Right renal cortex interstitium (tissue), 3 donors: ENCODE results near the gene CCDC195. TPM values are rescaled to one million over a fixed set of nuclear protein-coding genes. Genes with fewer than 3 reads are reported as not detected.

Experiments
- DNase-seq, 3 donors: peaks; one replicate each; pipeline ENCODE4 v3.0.0-alpha.2; 2013; ENCODE audit warnings: low read depth in 3 of 3, low spot score in 2 of 3
- polyA plus RNA-seq, 3 donors: library from polyadenylated mRNA; unstranded; fragments of 120-200 nt; gene quantifications; one replicate each; pipeline ENCODE4 v1.2.1, GENCODE V29; 2013; ENCODE audit not compliant: insufficient read length in 3 of 3

CCDC195 gene
- polyA plus RNA-seq, result not detected

DNA sequence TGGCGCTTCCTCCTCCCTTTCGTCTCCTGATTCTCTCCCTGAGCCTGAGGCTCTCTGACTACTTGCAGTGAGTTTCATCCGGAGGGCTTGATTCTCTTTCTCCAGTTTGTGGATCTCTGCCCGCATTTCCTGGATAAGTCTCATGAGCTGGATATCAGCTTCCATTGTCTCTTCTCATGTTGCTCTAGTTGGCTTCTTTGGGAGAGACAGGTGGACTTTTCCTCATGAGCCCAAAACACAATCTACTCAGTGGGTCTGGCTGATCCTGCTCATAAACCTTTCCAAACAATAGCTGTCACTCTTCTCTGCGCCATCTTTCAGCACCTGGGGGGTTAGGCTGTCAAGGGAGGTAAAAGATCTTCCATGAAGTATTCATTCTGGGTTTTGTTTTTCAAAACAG is at the start of gene CCDC195:
Gene CCDC195 (minus strand): TSS at position 165 of the 400 bp plus-strand sequence. CDS start 0 bp downstream, at position 165.
- no peak for DNase-seq

- no peak for DNase-seq
These were observed 48.5 kb upstream of the CCDC195 start for GRCh38 chr2:224764565-224765236.

- DNase-seq, result no peak
These were observed 41.9 kb upstream of the CCDC195 start for GRCh38 chr2:224757934-224758548.

GRCh38 chr2:224753743-224754540 is 37.8 kb upstream of the CCDC195 start:
- no peak for DNase-seq

DNA sequence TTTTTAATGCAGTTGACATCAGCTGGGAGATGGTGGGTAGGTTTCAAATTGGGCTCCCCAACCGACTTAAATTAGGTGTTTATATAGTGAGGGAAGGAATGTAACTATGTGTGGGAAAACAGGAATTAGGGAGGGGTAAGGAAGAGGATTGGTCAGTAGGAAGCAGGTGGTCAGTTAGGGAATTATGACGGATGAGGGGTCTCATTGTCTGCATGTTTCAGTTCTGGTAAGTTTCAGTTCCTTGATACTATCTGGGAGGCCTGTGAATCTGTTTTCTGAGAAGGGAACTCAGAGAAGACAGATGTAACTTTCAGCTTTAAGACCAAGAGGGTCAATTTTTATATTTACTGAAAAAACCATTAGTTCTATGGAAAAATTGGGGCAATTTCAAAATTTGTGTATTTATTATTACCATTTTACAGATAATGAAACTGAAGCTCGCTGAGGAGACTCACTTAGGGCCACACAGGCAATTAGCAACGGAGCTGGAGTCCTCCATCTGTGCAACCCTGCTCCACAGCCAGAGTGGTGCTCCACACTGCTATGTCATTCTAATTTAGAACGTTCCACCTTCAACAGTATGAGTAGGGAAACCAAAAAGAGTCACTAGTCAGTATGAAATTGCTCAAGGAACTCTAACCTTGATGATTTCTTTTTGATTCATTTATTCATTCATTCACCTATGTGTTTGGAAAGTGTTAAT is 36.0 kb upstream of the CCDC195 start:
- DNase-seq, result no peak

- DNase-seq, result no peak
These were observed 33.0 kb upstream of the CCDC195 start for GRCh38 chr2:224749136-224749535.

- DNase-seq, result no peak
These were observed 31.6 kb upstream of the CCDC195 start for GRCh38 chr2:224747765-224748164.

DNA sequence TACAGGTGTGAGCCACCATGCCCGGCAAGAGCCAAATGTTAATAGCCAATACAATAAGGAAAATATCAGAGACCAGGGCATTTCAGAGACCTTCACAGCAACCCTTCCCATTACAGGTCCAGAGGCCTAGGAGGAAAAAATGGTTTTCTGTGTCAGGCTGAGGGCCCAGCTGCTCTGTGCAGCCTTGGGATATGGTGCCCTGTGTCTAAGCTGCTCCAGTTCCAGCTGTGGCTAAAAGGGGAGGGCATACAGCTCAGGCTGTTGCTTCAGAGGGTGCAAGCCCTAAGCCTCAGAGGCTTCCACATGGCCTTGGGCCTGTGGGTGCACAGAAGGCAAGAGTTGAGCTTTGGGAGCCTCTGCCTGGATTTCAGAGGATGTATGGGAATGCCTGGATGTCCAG is 20.1 kb upstream of the CCDC195 start:
- no peak for DNase-seq

- DNase-seq, result no peak
These were observed 18.8 kb upstream of the CCDC195 start for GRCh38 chr2:224734949-224735348.

DNA sequence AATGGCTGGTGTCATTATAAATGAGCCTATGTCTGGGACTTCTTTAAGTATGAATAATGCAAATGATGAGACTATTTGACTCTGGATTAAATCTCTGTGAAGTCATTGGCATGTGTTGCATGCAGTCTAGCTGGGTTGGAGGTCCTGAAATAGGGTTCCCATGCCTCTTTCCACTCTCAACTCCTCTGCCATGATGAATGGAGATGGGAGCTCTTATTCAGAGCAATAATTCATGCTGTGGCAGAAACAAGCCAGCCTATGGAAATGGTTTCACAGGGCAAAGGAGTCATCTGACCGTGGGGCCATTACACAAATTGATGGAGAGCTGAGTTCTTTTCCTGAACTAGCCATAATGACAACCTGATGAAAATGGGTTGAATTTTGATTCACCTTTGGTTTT is 15.5 kb upstream of the CCDC195 start:
- DNase-seq, result no peak

DNA sequence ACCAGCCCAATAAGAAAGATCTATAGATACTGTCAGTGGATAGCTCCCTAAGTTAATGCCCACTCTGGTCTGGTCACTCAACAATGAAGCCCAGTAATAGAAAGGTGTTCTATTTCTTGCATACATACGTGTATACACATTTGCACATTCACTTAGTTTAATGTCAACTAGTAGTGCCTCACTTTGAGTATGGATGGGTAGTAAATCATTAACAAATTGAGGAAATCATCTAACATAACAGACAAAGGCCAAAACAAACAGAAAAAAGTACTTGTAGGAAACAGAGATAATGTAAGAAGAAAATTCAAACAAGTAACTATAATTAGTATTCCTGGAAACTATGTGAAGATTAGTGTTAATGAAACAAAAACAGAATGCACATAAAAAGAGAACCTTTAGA is 13.3 kb upstream of the CCDC195 start:
- no peak for DNase-seq

DNA sequence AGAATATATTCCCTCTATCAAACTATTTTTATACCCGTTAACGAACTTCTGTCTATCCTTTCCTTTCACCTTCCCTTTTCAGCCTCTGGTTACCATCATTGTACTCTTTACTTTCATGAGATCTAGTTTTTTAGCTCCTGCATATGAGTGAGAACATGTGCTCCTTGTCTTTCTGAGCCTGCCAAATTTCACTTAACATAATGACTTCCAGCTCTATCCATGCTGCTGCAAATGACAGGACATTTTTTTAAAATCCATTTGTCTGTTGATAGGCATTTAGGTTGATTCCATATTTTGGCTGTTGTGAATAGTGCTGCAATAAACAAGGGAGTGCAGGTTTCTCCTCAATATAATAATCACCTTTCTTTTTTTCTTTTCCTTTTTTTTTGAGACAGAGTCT is 8.2 kb upstream of the CCDC195 start:
- DNase-seq, result no peak

GRCh38 chr2:224723586-224724217 is 7.5 kb upstream of the CCDC195 start:
- no peak for DNase-seq

DNA sequence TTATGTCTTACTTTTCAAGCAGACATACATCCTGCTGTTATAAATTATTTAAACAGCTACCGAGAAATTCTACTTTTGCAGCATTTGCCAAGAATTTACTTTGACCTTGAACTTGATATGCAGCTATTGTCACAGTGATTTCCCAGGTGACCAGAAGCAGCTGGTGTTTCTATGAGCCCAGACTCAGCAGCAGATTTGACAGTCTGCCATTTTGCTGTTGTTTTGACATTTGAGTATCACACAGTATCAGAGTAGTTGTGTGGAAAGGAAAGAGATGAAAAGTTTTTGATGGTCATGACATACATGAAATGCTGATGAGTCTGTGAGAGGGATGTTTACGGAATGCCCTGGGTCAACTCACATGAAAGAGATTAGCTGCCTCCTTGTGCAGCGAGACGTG is 6.6 kb upstream of the CCDC195 start:
- no peak for DNase-seq

- no peak for DNase-seq
These were observed 6.1 kb upstream of the CCDC195 start for GRCh38 chr2:224722250-224722649.

GRCh38 chr2:224716921-224717320 is 756 bp upstream of the CCDC195 start:
- no peak for DNase-seq

DNA sequence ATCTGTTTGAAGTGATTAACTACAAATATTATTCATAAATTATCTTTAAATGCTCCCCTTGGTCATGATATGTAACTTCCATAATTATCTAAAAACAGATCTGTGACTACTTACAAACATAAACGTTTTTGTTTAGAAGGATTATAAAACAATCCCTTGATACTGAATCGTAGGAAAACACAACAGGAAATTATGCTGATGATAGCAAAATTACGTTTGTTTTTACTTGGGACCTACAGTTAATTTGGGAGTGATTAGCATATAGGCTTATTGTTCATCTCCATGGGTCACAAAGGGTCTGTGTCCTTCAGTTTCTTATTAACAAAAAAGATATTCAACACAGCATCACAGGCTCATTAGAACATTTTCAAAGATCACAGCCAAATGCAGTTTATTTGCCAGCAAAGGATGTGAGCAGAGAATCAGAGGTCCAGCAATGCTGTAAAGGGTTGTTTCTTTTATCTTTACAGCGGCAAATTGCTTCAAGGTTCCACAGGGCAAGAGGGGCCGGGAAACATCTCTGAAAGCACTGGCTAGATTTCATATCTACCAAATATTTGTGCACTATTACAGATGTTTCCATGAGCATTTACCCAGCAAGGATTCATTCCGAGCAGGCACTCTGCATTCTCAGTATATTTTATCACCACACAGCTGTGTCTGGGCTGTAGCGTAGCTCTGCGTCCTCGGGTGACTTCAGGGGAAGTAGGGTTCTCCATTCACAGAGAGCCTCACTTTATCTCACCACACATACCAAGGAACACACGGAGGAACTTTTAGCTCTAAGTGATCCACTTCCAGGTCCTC is 4.1 kb downstream of the CCDC195 start:
- no peak for DNase-seq

- no peak for DNase-seq
These were observed 4.8 kb downstream of the CCDC195 start for GRCh38 chr2:224711381-224711780.

DNA sequence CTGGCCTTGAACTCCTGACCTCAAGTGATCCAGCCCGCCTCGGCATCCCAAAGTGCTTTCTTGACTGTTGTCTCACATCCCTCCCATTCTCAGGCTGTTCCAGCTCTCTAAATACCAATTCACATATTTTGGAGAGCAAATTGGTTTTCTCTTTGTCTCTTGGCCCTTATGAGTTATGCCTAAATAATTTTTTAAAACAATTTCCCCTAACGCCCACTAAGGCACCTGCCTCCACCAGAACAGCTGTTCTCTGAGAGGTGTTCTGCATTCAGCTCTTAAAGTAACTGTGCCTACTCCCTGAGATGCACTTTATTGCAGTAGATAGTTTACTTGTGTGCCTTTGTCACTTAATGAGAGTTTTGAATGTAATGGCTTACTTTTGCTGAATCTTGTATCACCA is 6.9 kb downstream of the CCDC195 start:
- no peak for DNase-seq

- DNase-seq, result no peak
These were observed 21.7 kb downstream of the CCDC195 start for GRCh38 chr2:224694502-224694901.
